Smooth muscle cell (in vitro differentiated cells): ENCODE results near the gene KLHDC3. TPM values are rescaled to one million over a fixed set of nuclear protein-coding genes. Genes with fewer than 3 reads are reported as not detected.

Source experiments
- DNase-seq: peaks from one replicate; lab custom pipeline; 2025; ENCODE audit not compliant: unreplicated experiment; lab: John Stamatoyannopoulos, UW
- H2AFZ ChIP-seq: fragments of 200-600 bp; sonication (generic); 2 replicates; pipeline ENCODE4 v1.6.0; 2016; ENCODE audit warnings: antibody characterized with exemption, low read depth, mild to moderate bottlenecking
- H3F3A ChIP-seq: fragments of 200-600 bp; sonication (generic); 2 replicates; pipeline ENCODE4 v1.6.0; 2017; ENCODE audit warnings: antibody characterized with exemption, low read depth
- H3K27ac ChIP-seq: fragments of 200-600 bp; sonication (generic); 2 replicates; pipeline ENCODE4 v1.5.1; 2016; ENCODE audit warnings: low read depth, mild to moderate bottlenecking
- H3K27me3 ChIP-seq: fragments of 200-600 bp; sonication (generic); 2 replicates; pipeline ENCODE4 v1.6.1; 2016; ENCODE audit warnings: low read depth, mild to moderate bottlenecking
- H3K36me3 ChIP-seq: fragments of 200-600 bp; sonication (generic); 2 replicates; pipeline ENCODE4 v1.5.1; 2016; ENCODE audit warnings: low read depth
- H3K4me1 ChIP-seq: fragments of 200-600 bp; sonication (generic); 2 replicates; pipeline ENCODE4 v1.5.1; 2016; ENCODE audit warnings: low read depth
- H3K4me2 ChIP-seq: fragments of 200-600 bp; sonication (generic); 2 replicates; pipeline ENCODE4 v1.6.0; 2016; ENCODE audit warnings: mild to moderate bottlenecking
- H3K4me3 ChIP-seq: fragments of 200-600 bp; sonication (generic); 2 replicates; pipeline ENCODE4 v1.5.1; 2016; ENCODE audit warnings: mild to moderate bottlenecking
- H3K79me2 ChIP-seq: fragments of 200-600 bp; sonication (generic); 2 replicates; pipeline ENCODE4 v1.6.0; 2016; ENCODE audit warnings: low read depth, mild to moderate bottlenecking
- H3K9ac ChIP-seq: fragments of 200-600 bp; sonication (generic); 2 replicates; pipeline ENCODE4 v1.6.0; 2016; ENCODE audit warnings: low read depth
- H3K9me3 ChIP-seq: fragments of 200-600 bp; sonication (generic); replicated peaks from 2 replicates; pipeline ENCODE4 v1.5.1; 2016; ENCODE audit warnings: low read depth
- H4K20me1 ChIP-seq: fragments of 200-600 bp; sonication (generic); 2 replicates; pipeline ENCODE4 v1.6.0; 2016; ENCODE audit warnings: low read depth
- whole genome bisulfite sequencing: methylation state at CpG from one replicate; pipeline ENCODE4 v1.1.7; 2016; ENCODE audit warnings: low lambda C conversion rate; 5-methylcytosine and 5-hydroxymethylcytosine counted together
- polyA plus RNA-seq: library from polyadenylated mRNA; unstranded; fragments of >200 nt; fragmentation: Nextera tagmentation; extraction: Ambion mirVana; gene quantifications from 2 replicates; pipeline ENCODE4 v1.2.1, GENCODE V29; 2016
- total RNA-seq: library from RNA; depleted of rRNA; stranded (reverse); fragments of >200 nt; gene quantifications from 2 replicates; pipeline ENCODE4 v1.2.3, GENCODE V29; 2014
- TF ChIP-seq, protein P1 (sequence below): fragments of 200-600 bp; sonication (generic); IDR thresholded peaks from 2 replicates; pipeline ENCODE4 v1.5.1; 2017; ENCODE audit warnings: borderline replicate concordance, mild to moderate bottlenecking, antibody characterized with exemption; ENCODE audit not compliant: insufficient read depth, poor library complexity, severe bottlenecking

KLHDC3 gene
- total and polyA plus RNA-seq, 2 experiments from 2014 or later: 51.5 to 113 TPM

DNA sequence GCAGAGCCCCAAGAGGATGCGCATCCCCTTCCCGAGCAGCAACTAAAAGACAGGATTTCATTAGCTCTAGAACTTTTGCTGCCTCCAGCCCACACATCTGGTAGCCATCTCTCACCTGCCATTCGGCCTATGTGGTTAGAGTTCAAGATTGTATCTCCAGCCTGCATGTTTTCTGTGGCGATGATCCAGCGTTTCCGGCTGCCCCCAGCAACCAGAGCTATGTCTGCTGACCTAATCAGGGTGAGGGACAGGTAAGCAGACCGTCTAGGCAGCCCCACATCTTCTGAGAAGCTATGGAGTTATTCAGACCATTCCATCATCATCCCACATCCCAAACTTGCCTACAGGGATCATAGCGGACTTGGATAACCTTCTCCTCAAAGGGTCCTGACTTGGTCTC is 41.9 kb downstream of the KLHDC3 start:
- TF ChIP-seq, protein P1, sequence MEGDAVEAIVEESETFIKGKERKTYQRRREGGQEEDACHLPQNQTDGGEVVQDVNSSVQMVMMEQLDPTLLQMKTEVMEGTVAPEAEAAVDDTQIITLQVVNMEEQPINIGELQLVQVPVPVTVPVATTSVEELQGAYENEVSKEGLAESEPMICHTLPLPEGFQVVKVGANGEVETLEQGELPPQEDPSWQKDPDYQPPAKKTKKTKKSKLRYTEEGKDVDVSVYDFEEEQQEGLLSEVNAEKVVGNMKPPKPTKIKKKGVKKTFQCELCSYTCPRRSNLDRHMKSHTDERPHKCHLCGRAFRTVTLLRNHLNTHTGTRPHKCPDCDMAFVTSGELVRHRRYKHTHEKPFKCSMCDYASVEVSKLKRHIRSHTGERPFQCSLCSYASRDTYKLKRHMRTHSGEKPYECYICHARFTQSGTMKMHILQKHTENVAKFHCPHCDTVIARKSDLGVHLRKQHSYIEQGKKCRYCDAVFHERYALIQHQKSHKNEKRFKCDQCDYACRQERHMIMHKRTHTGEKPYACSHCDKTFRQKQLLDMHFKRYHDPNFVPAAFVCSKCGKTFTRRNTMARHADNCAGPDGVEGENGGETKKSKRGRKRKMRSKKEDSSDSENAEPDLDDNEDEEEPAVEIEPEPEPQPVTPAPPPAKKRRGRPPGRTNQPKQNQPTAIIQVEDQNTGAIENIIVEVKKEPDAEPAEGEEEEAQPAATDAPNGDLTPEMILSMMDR: no peak
- Histone ChIP-seq H2AFZ (no peak overlapping the region), H3K79me2 (peaks cover 45% of the 10 kb centered on the region), H3K27me3 (no peaks in the 10 kb centered on the region), H3F3A (peaks cover 2% of the 10 kb centered on the region), H3K36me3 (no peaks in the 10 kb centered on the region), H3K4me1 (peaks cover 27% of the 10 kb centered on the region), H3K9me3 (no peaks in the 10 kb centered on the region), H4K20me1 (no peaks in the 10 kb centered on the region), H3K4me2 (no peak overlapping the region), H3K9ac (no peak overlapping the region), H3K27ac (no peak overlapping the region), H3K4me3 (no peak overlapping the region)
- 84% methylated on average over 8 of the region's 8 CpGs for WGBS
- DNase-seq: no peak

DNA sequence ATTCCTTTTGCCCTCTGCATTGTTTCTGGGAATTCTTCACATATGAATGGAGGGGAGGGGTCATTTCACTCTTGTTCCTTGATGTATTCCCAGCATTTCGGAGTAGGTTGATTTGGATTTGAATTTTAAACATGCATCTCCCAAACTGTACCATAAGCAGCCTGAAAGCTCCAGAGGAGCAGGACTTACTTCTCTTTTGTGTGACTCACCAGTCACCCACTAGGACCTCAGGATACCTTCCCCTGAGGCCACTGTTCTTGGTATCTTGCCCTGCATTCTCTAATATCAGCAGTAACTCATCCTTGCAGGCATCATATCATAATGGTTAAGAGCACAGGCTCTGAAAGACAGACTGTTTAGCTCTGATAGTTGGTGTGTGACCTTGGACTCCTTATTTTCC is 44.5 kb downstream of the KLHDC3 start:
- H3K27ac ChIP-seq: peak overlapping the region; percentile 89

DNA sequence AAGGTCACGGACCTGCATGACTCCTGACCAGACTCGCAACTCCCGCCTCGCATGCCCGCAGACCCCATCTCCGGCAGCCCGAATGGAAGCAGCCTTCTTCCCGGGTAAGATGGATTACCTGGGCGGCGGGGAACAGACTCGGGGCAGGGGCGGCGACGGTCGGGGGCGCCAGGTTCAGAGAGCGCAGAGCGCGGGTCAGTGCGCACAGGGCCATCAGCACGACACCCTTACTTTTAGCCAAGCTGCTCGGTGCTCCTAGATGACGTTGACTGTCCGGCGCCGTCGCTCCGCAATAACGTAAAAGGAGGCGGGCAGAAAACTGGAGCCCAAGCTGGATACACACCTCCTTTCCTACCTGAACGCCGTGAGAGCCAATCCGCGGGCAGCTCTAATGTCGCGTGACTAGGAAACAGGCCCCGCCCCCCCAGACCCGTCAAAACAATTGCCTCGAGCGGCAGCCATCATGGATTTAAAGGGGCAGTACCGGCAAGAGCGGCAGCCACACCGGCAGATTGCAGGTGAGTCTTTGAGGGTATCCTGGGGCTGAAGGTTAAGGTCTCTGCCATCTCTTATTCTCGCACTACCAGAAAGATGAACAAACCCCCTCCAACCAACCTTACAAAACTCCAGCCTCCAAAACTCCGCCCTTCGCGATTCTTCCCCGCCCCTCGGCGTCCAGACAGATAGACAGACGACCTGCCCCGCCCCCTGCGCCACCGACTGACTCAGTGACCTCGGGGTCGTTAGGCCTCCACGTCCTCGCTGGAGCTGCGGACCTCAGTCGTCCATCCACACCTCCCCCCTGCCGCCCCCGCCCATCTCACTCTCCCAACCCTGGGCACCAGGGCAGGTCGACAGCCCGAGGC is 45.4 kb downstream of the KLHDC3 start, which contains the start of the genes KLC4 and MRPL2:
Gene KLC4 (plus strand): TSS at position 464 of the 866 bp plus-strand sequence. CDS start 1,705 bp downstream, outside the sequence.
Gene MRPL2 (minus strand): TSS at position 267 of the 866 bp plus-strand sequence. CDS start 53 bp downstream, at position 214.
- peak; percentile 94 for DNase-seq
- TF ChIP-seq, protein P1: no peak

More for the DNA sequence above, 44.5 kb downstream of the KLHDC3 start:
- H2AFZ ChIP-seq: no peak overlapping the region
- no peaks in the 10 kb centered on the region for H3K36me3 ChIP-seq
- H3K9ac ChIP-seq: peak overlapping the region; percentile 94
- peaks cover 23% of the 10 kb centered on the region for H3K79me2 ChIP-seq
- peaks cover 16% of the 10 kb centered on the region for H3K4me1 ChIP-seq
- H3K4me3 ChIP-seq: peak overlapping the region; percentile 88
- H3K4me2 ChIP-seq: peak overlapping the region; percentile 93
- H3K9me3 ChIP-seq: no peaks in the 10 kb centered on the region
- 86% methylated on average over 1 of the region's 1 CpG for WGBS
- TF ChIP-seq, protein P1: no peak
- H4K20me1 ChIP-seq: no peaks in the 10 kb centered on the region
- H3K27me3 ChIP-seq: no peaks in the 10 kb centered on the region
- no peak for DNase-seq
- H3F3A ChIP-seq: peaks cover 2% of the 10 kb centered on the region

More for the DNA sequence above, 45.4 kb downstream of the KLHDC3 start, which contains the start of the genes KLC4 and MRPL2:
- no peaks in the 10 kb centered on the region for H3K9me3 ChIP-seq
- peak within 1 kb of the TSS; percentile 94 for H3K9ac ChIP-seq
- H2AFZ ChIP-seq: peak within 1 kb of the TSS; percentile 81
- H3K4me3 ChIP-seq: peak within 1 kb of the TSS; percentile 88
- H3K27me3 ChIP-seq: no peaks in the 10 kb centered on the region
- peak within 1 kb of the TSS; percentile 89 for H3K27ac ChIP-seq
- no peaks in the 10 kb centered on the region for H4K20me1 ChIP-seq
- under 1% methylated on average over 56 of the region's 64 CpGs for WGBS
- H3F3A ChIP-seq: peaks cover 2% of the 10 kb centered on the region
- H3K4me2 ChIP-seq: peak within 1 kb of the TSS; percentile 93
- H3K79me2 ChIP-seq: peaks cover 22% of the 10 kb centered on the region
- H3K4me1 ChIP-seq: peaks cover 16% of the 10 kb centered on the region
- H3K36me3 ChIP-seq: no peaks in the 10 kb centered on the region
